ENCODE results near the gene COL23A1.

COL23A1 gene

GRCh38 chr5:178470760-178471025 is 119.5 kb downstream of the COL23A1 start:
- no peak for DNase-seq

GRCh38 chr5:178469975-178470759 is 120.0 kb downstream of the COL23A1 start:
- no peak for DNase-seq

GRCh38 chr5:178469011-178469974 is 120.9 kb downstream of the COL23A1 start:
- DNase-seq, result no peak

GRCh38 chr5:178468196-178468685 is 122.0 kb downstream of the COL23A1 start:
- DNase-seq, result no peak

GRCh38 chr5:178467568-178468195 is 122.5 kb downstream of the COL23A1 start:
- no peak for DNase-seq

- DNase-seq, result no peak
These were observed 123.0 kb downstream of the COL23A1 start for GRCh38 chr5:178467205-178467567.

GRCh38 chr5:178466342-178466741 is 123.9 kb downstream of the COL23A1 start:
- DNase-seq, result no peak

- no peak for DNase-seq
These were observed 124.3 kb downstream of the COL23A1 start for GRCh38 chr5:178465861-178466288.

- DNase-seq, result no peak
These were observed 124.8 kb downstream of the COL23A1 start for GRCh38 chr5:178465228-178465860.

- DNase-seq, result no peak
These were observed 125.7 kb downstream of the COL23A1 start for GRCh38 chr5:178464431-178465048.

- no peak for DNase-seq
These were observed 126.7 kb downstream of the COL23A1 start for GRCh38 chr5:178463321-178464155.

- no peak for DNase-seq
These were observed 127.4 kb downstream of the COL23A1 start for GRCh38 chr5:178462816-178463215.

- DNase-seq, result no peak
These were observed 128.1 kb downstream of the COL23A1 start for GRCh38 chr5:178462076-178462475.

GRCh38 chr5:178461004-178461730 is 129.0 kb downstream of the COL23A1 start:
- no peak for DNase-seq

- DNase-seq, result no peak
These were observed 129.6 kb downstream of the COL23A1 start for GRCh38 chr5:178460598-178460997.

- DNase-seq, result no peak
These were observed 130.0 kb downstream of the COL23A1 start for GRCh38 chr5:178460174-178460573.

GRCh38 chr5:178458140-178458539 is 132.1 kb downstream of the COL23A1 start:
- DNase-seq, result no peak

- no peak for DNase-seq
These were observed 132.7 kb downstream of the COL23A1 start for GRCh38 chr5:178457471-178457870.

- no peak for DNase-seq
These were observed 134.7 kb downstream of the COL23A1 start for GRCh38 chr5:178455480-178455835.

GRCh38 chr5:178454821-178455479 is 135.2 kb downstream of the COL23A1 start:
- DNase-seq, result no peak
